ENCODE measurements around the gene KIF21A. TPM values are rescaled to one million over a fixed set of nuclear protein-coding genes. Genes with fewer than 3 reads are reported as not detected.

KIF21A gene, protein sequence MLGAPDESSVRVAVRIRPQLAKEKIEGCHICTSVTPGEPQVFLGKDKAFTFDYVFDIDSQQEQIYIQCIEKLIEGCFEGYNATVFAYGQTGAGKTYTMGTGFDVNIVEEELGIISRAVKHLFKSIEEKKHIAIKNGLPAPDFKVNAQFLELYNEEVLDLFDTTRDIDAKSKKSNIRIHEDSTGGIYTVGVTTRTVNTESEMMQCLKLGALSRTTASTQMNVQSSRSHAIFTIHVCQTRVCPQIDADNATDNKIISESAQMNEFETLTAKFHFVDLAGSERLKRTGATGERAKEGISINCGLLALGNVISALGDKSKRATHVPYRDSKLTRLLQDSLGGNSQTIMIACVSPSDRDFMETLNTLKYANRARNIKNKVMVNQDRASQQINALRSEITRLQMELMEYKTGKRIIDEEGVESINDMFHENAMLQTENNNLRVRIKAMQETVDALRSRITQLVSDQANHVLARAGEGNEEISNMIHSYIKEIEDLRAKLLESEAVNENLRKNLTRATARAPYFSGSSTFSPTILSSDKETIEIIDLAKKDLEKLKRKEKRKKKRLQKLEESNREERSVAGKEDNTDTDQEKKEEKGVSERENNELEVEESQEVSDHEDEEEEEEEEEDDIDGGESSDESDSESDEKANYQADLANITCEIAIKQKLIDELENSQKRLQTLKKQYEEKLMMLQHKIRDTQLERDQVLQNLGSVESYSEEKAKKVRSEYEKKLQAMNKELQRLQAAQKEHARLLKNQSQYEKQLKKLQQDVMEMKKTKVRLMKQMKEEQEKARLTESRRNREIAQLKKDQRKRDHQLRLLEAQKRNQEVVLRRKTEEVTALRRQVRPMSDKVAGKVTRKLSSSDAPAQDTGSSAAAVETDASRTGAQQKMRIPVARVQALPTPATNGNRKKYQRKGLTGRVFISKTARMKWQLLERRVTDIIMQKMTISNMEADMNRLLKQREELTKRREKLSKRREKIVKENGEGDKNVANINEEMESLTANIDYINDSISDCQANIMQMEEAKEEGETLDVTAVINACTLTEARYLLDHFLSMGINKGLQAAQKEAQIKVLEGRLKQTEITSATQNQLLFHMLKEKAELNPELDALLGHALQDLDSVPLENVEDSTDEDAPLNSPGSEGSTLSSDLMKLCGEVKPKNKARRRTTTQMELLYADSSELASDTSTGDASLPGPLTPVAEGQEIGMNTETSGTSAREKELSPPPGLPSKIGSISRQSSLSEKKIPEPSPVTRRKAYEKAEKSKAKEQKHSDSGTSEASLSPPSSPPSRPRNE (N-terminal part only)
- total RNA-seq (13.1 and 41.3 TPM in 2 replicates), polyA plus RNA-seq (19.4 and 31.0 TPM in 2 replicates)

DNA sequence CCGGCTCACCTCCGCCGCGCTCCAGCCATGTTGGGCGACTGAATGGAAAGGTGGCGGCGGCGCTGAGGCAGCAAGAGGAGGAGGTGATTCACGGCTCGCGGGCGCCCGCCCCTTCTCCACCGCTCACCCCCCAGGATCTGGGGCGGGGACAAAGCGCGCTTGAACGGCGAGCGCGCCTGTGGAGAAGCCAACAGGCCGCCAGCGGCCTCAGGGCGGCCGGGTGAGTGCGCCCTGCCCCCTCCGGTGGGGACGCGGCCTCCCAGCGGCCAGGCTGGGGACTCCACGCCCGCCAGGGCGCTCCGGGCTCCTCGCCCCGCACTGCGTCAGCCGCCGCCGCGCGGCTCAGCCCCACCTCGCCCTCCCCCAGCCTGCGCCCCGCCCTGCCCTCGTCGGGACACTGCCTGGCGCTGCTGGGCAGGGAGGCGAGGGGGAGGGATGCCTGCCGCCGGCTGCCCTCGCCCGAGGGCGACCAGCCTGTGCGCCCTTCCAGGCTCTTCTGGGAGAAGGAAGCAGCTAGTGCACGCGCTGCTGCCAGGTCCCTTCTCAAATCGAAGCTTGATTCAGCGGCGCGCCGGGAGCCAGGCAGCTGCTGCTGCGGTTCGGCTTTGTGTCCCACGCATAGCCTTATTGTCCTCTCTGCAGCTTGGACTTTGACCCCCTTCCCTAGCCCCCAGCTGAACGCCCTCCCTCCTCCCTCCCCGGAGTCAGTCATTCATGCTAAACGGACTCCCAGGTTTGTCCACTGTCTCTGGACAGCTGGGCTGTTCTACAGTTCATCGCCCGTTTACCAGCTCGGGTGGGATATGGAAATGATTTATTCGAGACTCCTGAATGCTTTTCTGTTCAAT lies at the start of gene KIF21A:
Gene KIF21A (minus strand): TSS at position 40 of the 848 bp plus-strand sequence. CDS start 150 bp downstream, outside the sequence.
- peak within 1 kb of the TSS; percentile 90 for H3K27ac ChIP-seq

DNA sequence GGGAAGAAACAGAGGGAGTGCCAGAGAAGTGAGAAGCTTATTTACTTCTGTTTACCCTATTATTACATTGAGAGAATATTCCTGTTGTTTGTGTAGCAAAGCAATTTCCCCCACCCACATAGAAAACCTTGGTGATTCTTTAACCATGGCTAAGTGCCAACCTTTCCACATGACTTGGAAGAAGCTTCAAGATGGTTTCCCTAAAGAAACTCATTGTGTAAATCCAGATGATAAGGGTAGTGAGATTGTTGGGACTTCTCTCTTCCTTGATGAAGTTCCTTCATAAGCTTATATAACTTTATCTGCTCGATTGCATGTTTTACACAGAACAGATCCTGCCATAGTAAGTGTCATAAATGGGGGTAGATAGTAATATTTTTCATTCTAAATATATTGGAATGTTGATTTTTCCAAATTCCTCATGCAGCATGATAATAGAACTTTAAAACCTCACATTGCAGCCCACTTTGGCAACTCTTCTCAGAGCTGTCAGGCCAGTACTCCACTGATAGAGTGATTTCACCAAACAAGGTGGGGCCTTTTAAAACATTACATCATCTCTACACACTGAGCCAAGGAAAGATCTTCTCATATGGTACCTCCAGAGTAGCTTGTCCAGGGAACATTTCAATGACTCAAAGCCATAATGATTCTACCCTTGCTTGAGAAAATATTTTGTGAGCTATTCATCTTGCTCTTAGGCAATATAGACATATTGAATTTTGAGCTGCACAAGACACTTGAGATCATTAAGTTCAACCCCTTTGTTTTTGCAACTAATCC lies 47.8 kb upstream of the KIF21A start:
- Histone ChIP-seq H3K4me1 (ENCODE audit: low read depth) (no peaks in the 10 kb centered on the region), H3K27me3 (no peaks in the 10 kb centered on the region), H3K4me3 (no peak overlapping the region), H3K9me3 (ENCODE audit: low read depth) (no peaks in the 10 kb centered on the region), H3K36me3 (no peaks in the 10 kb centered on the region), H3K27ac (no peak overlapping the region)
- TF ChIP-seq, protein P1, sequence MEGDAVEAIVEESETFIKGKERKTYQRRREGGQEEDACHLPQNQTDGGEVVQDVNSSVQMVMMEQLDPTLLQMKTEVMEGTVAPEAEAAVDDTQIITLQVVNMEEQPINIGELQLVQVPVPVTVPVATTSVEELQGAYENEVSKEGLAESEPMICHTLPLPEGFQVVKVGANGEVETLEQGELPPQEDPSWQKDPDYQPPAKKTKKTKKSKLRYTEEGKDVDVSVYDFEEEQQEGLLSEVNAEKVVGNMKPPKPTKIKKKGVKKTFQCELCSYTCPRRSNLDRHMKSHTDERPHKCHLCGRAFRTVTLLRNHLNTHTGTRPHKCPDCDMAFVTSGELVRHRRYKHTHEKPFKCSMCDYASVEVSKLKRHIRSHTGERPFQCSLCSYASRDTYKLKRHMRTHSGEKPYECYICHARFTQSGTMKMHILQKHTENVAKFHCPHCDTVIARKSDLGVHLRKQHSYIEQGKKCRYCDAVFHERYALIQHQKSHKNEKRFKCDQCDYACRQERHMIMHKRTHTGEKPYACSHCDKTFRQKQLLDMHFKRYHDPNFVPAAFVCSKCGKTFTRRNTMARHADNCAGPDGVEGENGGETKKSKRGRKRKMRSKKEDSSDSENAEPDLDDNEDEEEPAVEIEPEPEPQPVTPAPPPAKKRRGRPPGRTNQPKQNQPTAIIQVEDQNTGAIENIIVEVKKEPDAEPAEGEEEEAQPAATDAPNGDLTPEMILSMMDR (IDR thresholded peaks at IDR 0.05; ENCODE audit: low read depth, low read length): no peak
- DNase-seq (ENCODE audit: low read depth in 1 of 2, low spot score in 1 of 2): peak in 1 of 2 donors; percentile 65

More for the DNA sequence above, at the start of gene KIF21A:
- no peaks in the 10 kb centered on the region for H3K9me3 ChIP-seq (ENCODE audit: low read depth)
- H3K36me3 ChIP-seq: no peaks in the 10 kb centered on the region
- TF ChIP-seq, protein P1 (IDR thresholded peaks at IDR 0.05; ENCODE audit: low read depth, low read length): peak; percentile 39
- peak; percentile 96 to 98 for DNase-seq (ENCODE audit: low read depth in 1 of 2, low spot score in 1 of 2)
- H3K27me3 ChIP-seq: no peaks in the 10 kb centered on the region
- H3K4me1 ChIP-seq (ENCODE audit: low read depth): peaks cover 8% of the 10 kb centered on the region
- peak within 1 kb of the TSS; percentile 77 for H3K4me3 ChIP-seq

DNA sequence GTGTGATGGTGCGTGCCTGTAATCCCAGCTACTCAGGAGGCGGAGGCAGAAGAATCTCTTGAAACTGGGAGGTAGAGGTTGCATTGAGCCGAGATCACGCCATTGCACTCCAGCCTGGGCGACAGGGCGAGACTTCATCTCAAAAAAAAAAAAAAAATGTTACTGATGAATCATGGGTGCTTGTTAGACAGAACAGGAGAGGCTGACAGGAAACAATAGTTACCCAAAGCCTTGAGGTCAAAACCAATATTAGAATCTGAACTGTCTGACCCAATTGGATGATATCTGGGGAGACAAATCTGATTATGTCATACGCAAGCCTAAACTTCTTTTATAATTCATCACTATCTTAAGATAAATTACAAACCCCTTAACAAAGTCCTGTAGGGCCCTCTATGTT lies 40.7 kb upstream of the KIF21A start:
- Histone ChIP-seq H3K9me3 (ENCODE audit: low read depth) (no peaks in the 10 kb centered on the region), H3K27ac (no peak overlapping the region), H3K36me3 (no peaks in the 10 kb centered on the region), H3K4me3 (no peak overlapping the region), H3K4me1 (ENCODE audit: low read depth) (no peaks in the 10 kb centered on the region), H3K27me3 (no peaks in the 10 kb centered on the region)
- no peak for DNase-seq (ENCODE audit: low read depth in 1 of 2, low spot score in 1 of 2)
- TF ChIP-seq, protein P1 (IDR thresholded peaks at IDR 0.05; ENCODE audit: low read depth, low read length): no peak

DNA sequence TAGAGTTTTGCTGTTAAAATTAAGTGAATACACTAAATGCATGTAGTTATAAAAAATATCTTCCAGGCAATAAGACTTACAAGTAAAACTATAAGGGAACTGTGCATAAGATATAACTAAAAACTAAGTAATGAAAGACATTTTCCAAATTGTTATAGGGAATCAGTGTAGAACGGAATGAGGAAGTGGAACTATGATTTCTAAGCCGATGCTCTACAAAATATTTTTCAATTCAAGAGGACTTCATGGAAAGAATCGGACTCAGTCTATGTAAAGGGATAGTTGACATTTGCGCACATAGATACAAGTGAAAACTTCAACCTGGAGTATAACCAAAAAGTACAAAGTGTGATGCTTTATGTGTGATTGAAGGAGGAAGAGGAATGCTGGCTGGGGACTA lies 40.1 kb upstream of the KIF21A start:
- no peak overlapping the region for H3K27ac ChIP-seq
- TF ChIP-seq, protein P1 (IDR thresholded peaks at IDR 0.05; ENCODE audit: low read depth, low read length): no peak
- no peaks in the 10 kb centered on the region for H3K4me1 ChIP-seq (ENCODE audit: low read depth)
- H3K27me3 ChIP-seq: no peaks in the 10 kb centered on the region
- no peak for DNase-seq (ENCODE audit: low read depth in 1 of 2, low spot score in 1 of 2)
- no peaks in the 10 kb centered on the region for H3K9me3 ChIP-seq (ENCODE audit: low read depth)
- no peaks in the 10 kb centered on the region for H3K36me3 ChIP-seq
- H3K4me3 ChIP-seq: no peak overlapping the region
